Transverse colon (tissue), 4 donors: ENCODE data around the gene BMP3. TPM values are rescaled to one million over a fixed set of nuclear protein-coding genes. Genes with fewer than 3 reads are reported as not detected.

Experiments
- DNase-seq: peaks from one replicate; pipeline ENCODE4 v3.0.0-alpha.2; 2019
- H3K27ac ChIP-seq, 4 donors: fragments of 200-600 bp; sonication (generic); 2 replicates each; pipeline ENCODE4 v1.5.1; 2016 to 2018; ENCODE audit warnings: inconsistent platforms in 4 of 4
- H3K27me3 ChIP-seq: fragments of 200-600 bp; sonication (generic); 2 replicates; pipeline ENCODE4 v1.5.1; 2017; ENCODE audit warnings: inconsistent platforms
- H3K36me3 ChIP-seq, 4 donors: fragments of 200-600 bp; sonication (generic); 2 replicates each; pipeline ENCODE4 v1.5.1; 2017 to 2019; ENCODE audit warnings: inconsistent platforms in 4 of 4
- H3K4me1 ChIP-seq, 4 donors: fragments of 200-600 bp; sonication (generic); 2 replicates each; pipeline ENCODE4 v1.5.1; 2017 to 2020; ENCODE audit warnings: inconsistent platforms in 4 of 4
- H3K4me3 ChIP-seq, 4 donors: fragments of 200-600 bp; sonication (generic); 1 replicate in 1 of 4; 2 replicates in 3 of 4; pipeline versions ENCODE4 v1.5.1 to v1.6.1; 2017 to 2019; ENCODE audit warnings: inconsistent platforms in 4 of 4
- H3K9me3 ChIP-seq, 2 donors: fragments of 200-600 bp; sonication (generic); 2 replicates each; pipeline ENCODE4 v1.5.1; 2017 to 2019; ENCODE audit warnings: inconsistent platforms in 2 of 2
- CTCF ChIP-seq, 5 experiments: fragments of 200-600 bp in 3 of 5; fragments of 450-650 bp in 2 of 5; sonication (generic) in 3 of 5; IDR thresholded peaks; 1 replicate in 2 of 5; 2 replicates in 3 of 5; pipeline ENCODE4 v1.5.1; 2016 to 2017; ENCODE audit warnings: antibody characterized with exemption in 5 of 5, inconsistent platforms in 3 of 5, mild to moderate bottlenecking in 2 of 5, moderate library complexity in 1 of 5
- EP300 ChIP-seq: sonication (generic); formaldehyde crosslinking; IDR thresholded peaks from one replicate; pipeline ENCODE4 v1.6.1; 2017; ENCODE audit warnings: antibody characterized with exemption, low read depth
- POLR2A ChIP-seq: fragments of 450-650 bp; IDR thresholded peaks from one replicate; pipeline ENCODE4 v1.6.1; 2016; ENCODE audit warnings: antibody characterized with exemption, mild to moderate bottlenecking, moderate library complexity
- POLR2AphosphoS5 ChIP-seq, 3 donors: sonication (generic); formaldehyde crosslinking; IDR thresholded peaks; one replicate each; pipeline ENCODE4 v1.6.1; 2016; ENCODE audit warnings: antibody characterized with exemption in 3 of 3
- WGBS, 2 donors: methylation state at CpG; one replicate each; pipeline ENCODE4 v1.1.5; 2018; ENCODE audit warnings: low coverage in 1 of 2; 5-methylcytosine and 5-hydroxymethylcytosine counted together
- in situ Hi-C, 4 donors: fragments of 200-750 bp; cut with MboI; loops; one replicate each; pipeline versions ENCODE4 v1.15.0 to v1.15.1; 2017; ENCODE audit warnings: low sequenced_read_pairs in 3 of 4, low pct_ligation_motif_present in 1 of 4, low pct_unique_long_range_greater_than_20kb in 1 of 4
- intact Hi-C: fragments of 100-400 bp; cut with DNase I; formaldehyde crosslinking; loops from one replicate; pipeline ENCODE4 v1.15.1; 2023; ENCODE audit warnings: low total_unique reads
- total RNA-seq, 4 donors: library from RNA; depleted of rRNA; stranded (reverse); fragments of >200 nt; gene quantifications; one replicate each; pipeline ENCODE4 v1.1.0, GENCODE V29; 2016

Gene BMP3
- total RNA-seq, 4 donors from 2014 or later = 4.0 to 78.8 (median 44.9) TPM

GRCh38 chr4:81061344-81061730, 30.8 kb downstream of the BMP3 start:
- in situ Hi-C loops (loop anchor here in 1 of 4 donors (10.0 kb wide), 1 partner anchor 293 kb away; no protein-coding TSS in a partner anchor), intact Hi-C loops (no loop called here)
- H3K36me3 ChIP-seq = no peaks in the 10 kb centered on the region
- H3K9me3 ChIP-seq = no peaks in the 10 kb centered on the region
- H3K4me3 ChIP-seq = no peak overlapping the region
- H3K4me1 ChIP-seq = no peaks in the 10 kb centered on the region
- H3K27ac ChIP-seq = no peak overlapping the region
- H3K27me3 ChIP-seq = no peaks in the 10 kb centered on the region
- TF ChIP-seq POLR2A = no peak
- no peak for TF ChIP-seq EP300
- no peak for TF ChIP-seq CTCF (IDR thresholded peaks at IDR 0.05)
- TF ChIP-seq POLR2AphosphoS5 (IDR thresholded peaks at IDR 0.05) = no peak
- DNase-seq = no peak

- no peaks in the 10 kb centered on the region for H3K36me3 ChIP-seq
- no peak overlapping the region for H3K27ac ChIP-seq
- intact Hi-C loops = no loop called here
- in situ Hi-C loops = loop anchor here in 1 of 4 donors (10.0 kb wide), 1 partner anchor 293 kb away; no protein-coding TSS in a partner anchor
- no peaks in the 10 kb centered on the region for H3K27me3 ChIP-seq
- DNase-seq = no peak
- TF ChIP-seq POLR2AphosphoS5 (IDR thresholded peaks at IDR 0.05) (no peak), POLR2A (no peak), EP300 (no peak), CTCF (IDR thresholded peaks at IDR 0.05) (no peak)
- H3K4me3 ChIP-seq = no peak overlapping the region
- whole genome bisulfite sequencing, 2 donors = 27% methylated on average over 1 of the region's 1 CpG; no CpG with 5 or more reads in 1 of the 2 donors
- H3K4me1 ChIP-seq = no peaks in the 10 kb centered on the region
- H3K9me3 ChIP-seq = no peaks in the 10 kb centered on the region
Observed at GRCh38 chr4:81062001-81062400, 31.5 kb downstream of the BMP3 start.

GRCh38 chr4:81065446-81065845, 34.9 kb downstream of the BMP3 start:
- Histone ChIP-seq H3K27me3 (no peaks in the 10 kb centered on the region), H3K27ac (no peak overlapping the region), H3K36me3 (no peaks in the 10 kb centered on the region), H3K4me1 (no peaks in the 10 kb centered on the region), H3K9me3 (no peaks in the 10 kb centered on the region), H3K4me3 (no peak overlapping the region)
- intact Hi-C loops = no loop called here
- TF ChIP-seq CTCF (IDR thresholded peaks at IDR 0.05) = no peak
- no peak for TF ChIP-seq POLR2AphosphoS5 (IDR thresholded peaks at IDR 0.05)
- no peak for TF ChIP-seq EP300
- no peak for TF ChIP-seq POLR2A
- WGBS, 2 donors = 33 to 57% methylated on average over 5 of the region's 5 CpGs
- no peak for DNase-seq
- in situ Hi-C loops = loop anchor here in 1 of 4 donors (10.0 kb wide), 1 partner anchor 289 kb away; no protein-coding TSS in a partner anchor

- TF ChIP-seq POLR2A = no peak
- peak; percentile 80 to 94 (median 91) for TF ChIP-seq CTCF (IDR thresholded peaks at IDR 0.05)
- no peak for TF ChIP-seq POLR2AphosphoS5 (IDR thresholded peaks at IDR 0.05)
- TF ChIP-seq EP300 = no peak
- Histone ChIP-seq H3K4me3 (no peak overlapping the region), H3K27me3 (no peaks in the 10 kb centered on the region), H3K9me3 (no peaks in the 10 kb centered on the region), H3K27ac (no peak overlapping the region), H3K4me1 (no peaks in the 10 kb centered on the region), H3K36me3 (no peaks in the 10 kb centered on the region)
- in situ Hi-C loops (loop anchor here in 2 of 4 donors (10.0 kb wide), 1 partner anchor 285 kb away; no protein-coding TSS in a partner anchor), intact Hi-C loops (no loop called here)
- WGBS, 2 donors = 14 to 22% methylated on average over 3 to 6 of the region's 6 CpGs
- peak; percentile 73 for DNase-seq
Observed at GRCh38 chr4:81069706-81070331, 39.3 kb downstream of the BMP3 start.
